GM12891 (cell line): ENCODE data around the gene SPRR4.

Experiments
- DNase-seq: peaks from one replicate; pipeline ENCODE4 v3.0.0; 2011; ENCODE audit warnings: low spot score; ENCODE audit not compliant: insufficient read length
- FAIRE-seq: peaks from 2 replicates; lab custom pipeline; 2011; peaks lifted over from hg19 to GRCh38; lab: Jason Lieb, UNC
- PAX5 ChIP-seq: IDR thresholded peaks from 2 replicates; pipeline ENCODE4 v1.6.1; 2011; ENCODE audit warnings: low read length, moderate library complexity, mild to moderate bottlenecking; ENCODE audit not compliant: insufficient read depth, severe bottlenecking
- POLR2A ChIP-seq: IDR thresholded peaks from 2 replicates; pipeline ENCODE4 v1.6.1; 2011; ENCODE audit warnings: low read depth, low read length, control low read depth
- POLR2AphosphoS5 ChIP-seq: IDR thresholded peaks from 2 replicates; pipeline ENCODE4 v1.6.1; 2011; ENCODE audit warnings: low read depth, low read length, control low read depth
- POU2F2 ChIP-seq: IDR thresholded peaks from 2 replicates; pipeline ENCODE4 v1.6.1; 2011; ENCODE audit warnings: low read depth, mild to moderate bottlenecking, control low read depth, low read length, moderate library complexity
- SPI1 ChIP-seq: IDR thresholded peaks from 2 replicates; pipeline ENCODE4 v1.6.1; 2011; ENCODE audit warnings: low read depth, low read length, control low read depth
- TAF1 ChIP-seq: IDR thresholded peaks from 2 replicates; pipeline ENCODE4 v1.6.1; 2011; ENCODE audit warnings: low read depth, low read length, control low read depth

Gene SPRR4

DNA sequence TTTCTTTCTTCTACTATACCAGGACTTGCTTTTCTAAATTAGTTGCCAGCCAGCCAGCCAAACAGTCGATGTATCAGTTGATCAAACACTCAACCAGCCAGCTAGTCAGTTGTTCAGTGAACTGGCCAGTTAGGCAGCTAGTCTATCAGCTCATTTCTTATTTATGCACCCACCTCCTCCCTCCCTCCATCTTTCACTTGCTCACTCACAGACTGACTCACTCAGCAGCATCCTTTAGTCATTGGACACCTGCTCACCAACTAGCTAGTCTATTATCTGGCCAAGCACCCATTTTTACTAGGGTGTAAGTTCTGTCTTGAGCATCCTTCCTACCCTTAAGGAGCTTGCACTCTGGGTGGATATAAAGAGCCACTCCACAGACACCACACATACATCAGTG, 5.9 kb upstream of the SPRR4 start:
- DNase-seq = no peak
- TF ChIP-seq POLR2AphosphoS5 (no peak), TAF1 (no peak), PAX5 (no peak), POLR2A (no peak), POU2F2 (no peak), SPI1 (no peak)
- no peak for FAIRE-seq

DNA sequence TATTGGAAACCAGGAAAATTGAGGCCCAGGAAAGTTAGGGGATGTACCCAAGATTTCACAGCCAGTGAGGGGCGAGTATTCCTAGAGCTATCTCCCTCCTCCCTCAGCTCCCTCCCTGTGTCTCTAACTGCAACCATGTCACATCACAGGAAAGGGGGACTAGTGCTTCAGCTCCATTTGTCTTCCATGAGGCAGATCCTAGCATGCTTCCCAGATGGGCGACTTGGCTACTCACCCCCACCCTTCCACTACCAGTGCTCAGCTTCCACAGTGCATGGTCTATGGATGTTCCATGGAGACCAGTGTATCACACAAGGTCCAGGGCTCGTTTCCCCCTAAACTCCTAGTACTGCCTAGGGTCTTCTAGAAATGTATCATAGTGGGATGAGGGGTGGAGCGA, 4.6 kb upstream of the SPRR4 start:
- FAIRE-seq (no peak), DNase-seq (no peak)
- TF ChIP-seq POU2F2 (no peak), SPI1 (no peak), POLR2AphosphoS5 (no peak), PAX5 (no peak), TAF1 (no peak), POLR2A (no peak)

DNA sequence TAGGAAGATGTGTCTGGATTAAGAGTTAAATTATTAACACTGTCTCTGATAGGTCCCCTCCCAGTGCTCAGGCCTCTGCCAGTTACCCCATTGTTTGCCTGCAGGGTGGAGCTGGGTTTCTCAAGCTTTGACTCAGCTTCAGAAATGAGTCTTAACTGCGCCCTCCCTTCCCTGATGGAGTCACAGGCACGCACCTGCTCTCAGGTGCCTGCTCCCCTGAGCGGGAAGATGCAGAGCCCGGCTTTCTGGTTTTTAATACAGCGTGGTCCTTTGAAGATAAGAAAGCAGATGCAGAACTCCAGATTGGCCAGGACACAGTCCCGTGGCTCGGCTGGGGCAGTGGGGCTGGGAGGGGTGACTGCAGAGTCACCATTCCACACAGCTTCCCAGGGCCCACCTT, 3.2 kb upstream of the SPRR4 start:
- TF ChIP-seq SPI1 = no peak
- no peak for TF ChIP-seq POLR2A
- no peak for TF ChIP-seq POU2F2
- DNase-seq (no peak), FAIRE-seq (no peak)

DNA sequence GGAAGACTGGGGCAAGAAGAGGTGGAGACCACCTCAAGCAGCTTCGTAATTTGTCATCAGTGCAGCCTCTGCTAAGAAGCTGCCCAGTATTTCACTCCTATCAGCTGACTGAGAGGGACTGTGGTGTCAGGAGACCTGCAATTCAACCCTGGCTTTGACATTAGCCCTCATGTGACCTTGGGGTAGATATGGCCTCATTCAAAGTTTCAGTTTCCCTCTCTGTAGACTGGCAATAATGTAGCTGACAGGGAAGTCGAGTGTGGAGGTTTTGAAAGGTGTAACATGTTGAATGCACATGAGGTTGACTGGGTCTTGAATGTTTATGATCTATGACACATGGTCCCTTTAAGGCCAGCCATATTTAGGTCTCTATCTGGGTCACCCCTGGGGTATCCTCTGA, 2.2 kb upstream of the SPRR4 start:
- FAIRE-seq (peak; percentile 72), DNase-seq (no peak)
- TF ChIP-seq TAF1 (no peak), POLR2AphosphoS5 (no peak), PAX5 (no peak), POU2F2 (no peak), POLR2A (no peak), SPI1 (no peak)

DNA sequence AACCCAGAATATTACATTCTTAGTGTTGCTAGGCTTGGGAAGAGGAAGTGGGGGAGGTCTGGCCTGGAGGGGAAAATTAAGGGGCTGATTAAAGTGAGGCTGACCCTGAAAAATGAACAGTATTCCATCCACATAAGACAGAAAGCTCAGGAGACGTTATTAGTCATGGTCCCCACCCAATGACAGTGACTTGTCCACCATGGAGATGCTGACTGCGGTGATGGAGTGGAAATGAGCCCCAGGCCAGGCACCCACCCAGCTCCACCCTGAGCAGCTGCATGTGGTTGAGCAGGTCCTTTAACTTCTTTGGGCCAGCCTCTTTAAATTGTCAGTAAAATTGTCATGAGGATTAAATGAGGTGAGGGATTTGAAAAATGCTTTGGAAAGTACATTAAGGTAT, 1.4 kb upstream of the SPRR4 start:
- FAIRE-seq (no peak), DNase-seq (no peak)
- TF ChIP-seq POLR2AphosphoS5 (no peak), POLR2A (no peak), PAX5 (no peak), TAF1 (no peak)

DNA sequence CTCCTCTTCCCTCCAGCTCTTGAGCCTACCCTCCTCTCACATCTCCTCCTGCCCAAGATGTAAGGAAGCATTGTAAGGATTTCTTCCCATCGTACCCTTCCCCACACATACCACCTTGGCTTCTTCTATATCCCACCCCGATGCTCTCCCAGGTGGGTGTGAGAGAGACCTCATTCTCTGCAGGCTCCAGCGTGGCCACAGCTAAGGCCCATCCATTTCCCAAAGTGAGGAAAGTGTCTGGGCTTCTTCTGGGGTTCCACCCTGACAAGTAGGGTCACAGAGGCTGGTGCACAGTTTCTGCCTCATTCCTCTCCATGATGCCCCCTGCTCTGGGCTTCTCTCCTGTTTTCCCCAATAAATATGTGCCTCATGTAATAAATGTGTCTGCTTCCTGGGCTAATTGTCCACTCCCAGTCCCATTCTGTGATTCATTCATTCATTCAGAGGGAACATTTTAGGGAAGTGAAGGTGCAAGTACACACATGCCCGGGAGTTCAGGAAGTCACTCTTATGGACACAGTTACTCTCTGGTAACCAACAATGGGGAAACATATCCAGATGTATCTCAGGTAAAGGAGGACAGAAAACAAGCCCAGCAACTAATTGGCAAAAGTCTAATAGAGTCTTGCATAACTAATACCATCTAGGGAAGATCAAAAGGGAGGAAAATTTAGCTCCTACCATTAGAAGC, 1.9 kb downstream of the SPRR4 start:
- DNase-seq (no peak), FAIRE-seq (no peak)
- TF ChIP-seq POLR2A (no peak), PAX5 (no peak), TAF1 (no peak), POU2F2 (no peak), SPI1 (no peak), POLR2AphosphoS5 (no peak)

DNA sequence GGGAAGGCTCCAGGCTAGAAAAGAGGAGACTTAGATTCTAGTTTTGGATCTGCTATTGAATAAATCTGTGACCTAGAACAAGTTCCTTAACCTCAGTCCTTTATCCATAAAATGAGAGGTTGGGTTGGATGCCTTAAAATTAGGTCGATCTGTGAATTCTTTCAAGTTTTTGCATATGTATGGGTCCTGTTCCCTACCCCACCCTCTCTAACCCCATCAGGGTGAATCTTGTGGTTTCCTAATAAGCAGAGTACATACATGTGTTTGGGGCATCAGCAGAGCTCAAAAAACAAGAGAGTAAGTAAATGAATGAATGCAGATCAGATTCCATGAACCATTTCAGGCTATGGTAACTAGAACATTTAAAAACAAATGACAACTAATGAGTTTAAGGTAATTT, 6.2 kb downstream of the SPRR4 start:
- TF ChIP-seq POLR2A = no peak
- TF ChIP-seq PAX5 = no peak
- TF ChIP-seq TAF1 = no peak
- no peak for TF ChIP-seq POLR2AphosphoS5
- no peak for TF ChIP-seq SPI1
- no peak for TF ChIP-seq POU2F2
- DNase-seq (no peak), FAIRE-seq (no peak)

DNA sequence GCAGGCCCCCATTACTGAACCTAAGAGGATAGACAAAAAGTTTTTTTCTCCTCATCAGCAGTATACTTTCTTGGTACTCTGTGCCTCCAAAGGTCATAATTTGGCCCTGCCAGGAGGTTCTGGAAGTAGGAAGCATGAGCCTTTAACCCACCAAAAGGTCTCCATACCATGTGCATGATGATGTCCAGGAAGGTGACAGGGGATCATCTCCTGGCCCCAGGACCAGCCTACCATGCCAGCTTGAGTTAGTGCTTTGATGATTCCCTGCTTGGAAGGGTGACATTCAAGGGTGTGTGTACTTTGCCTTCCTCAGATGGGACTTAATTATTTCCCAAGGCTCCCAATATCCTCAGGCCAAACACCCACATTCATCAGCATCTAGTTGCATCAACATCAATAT, 7.2 kb downstream of the SPRR4 start:
- FAIRE-seq (no peak), DNase-seq (no peak)
- TF ChIP-seq TAF1 = no peak
- no peak for TF ChIP-seq POLR2AphosphoS5
- TF ChIP-seq SPI1 = no peak
- no peak for TF ChIP-seq PAX5
- no peak for TF ChIP-seq POLR2A

DNA sequence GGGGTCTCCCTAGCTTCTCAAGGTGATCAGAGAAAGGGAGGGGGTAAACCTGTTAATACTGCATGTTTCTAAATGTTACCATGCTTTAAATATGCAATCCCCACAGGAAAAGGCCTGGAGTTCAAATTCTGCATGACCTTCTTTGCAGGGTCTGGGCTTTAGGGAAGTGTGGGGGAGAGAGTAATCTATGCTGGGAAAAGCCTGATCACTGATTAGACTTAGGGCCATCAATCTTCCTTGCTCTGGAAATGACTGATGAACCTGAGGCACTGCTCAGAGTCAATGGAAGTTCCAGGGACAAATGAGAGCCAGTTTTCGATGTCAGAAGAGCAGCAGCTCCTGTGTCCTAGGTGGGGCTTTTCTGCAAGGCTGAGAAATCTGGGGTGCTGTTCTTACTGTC, 10.2 kb downstream of the SPRR4 start:
- FAIRE-seq (no peak), DNase-seq (no peak)
- TF ChIP-seq TAF1 (no peak), POLR2A (no peak), POU2F2 (no peak), SPI1 (no peak), PAX5 (no peak), POLR2AphosphoS5 (no peak)
